IMR-90 (cell line): Measurements from ENCODE around the gene ZDHHC18. TPM values are rescaled to one million over a fixed set of nuclear protein-coding genes. Genes with fewer than 3 reads are reported as not detected.

Experiments used
- ATAC-seq: fragments of 200-7000 bp; cut with Tn5 transposase; 2 replicates; pipeline ENCODE4 v1.9.1; 2020; ENCODE audit warnings: low read depth, mild to moderate bottlenecking, moderate library complexity
- BruUV-seq: library from RNA; stranded (reverse); fragments of 400-500 nt; replicated peaks from 2 replicates; lab custom pipeline; 2021; lab: Mats Ljungman, UMichigan
- CTCF ChIA-PET: fragments of 300-600 bp; formaldehyde crosslinking; extraction: SDS; loops from one replicate; lab custom pipeline; 2021; ENCODE audit warnings: antibody characterized with exemption; lab: Yijun Ruan, JAX
- POLR2A ChIA-PET: fragments of 300-600 bp; sonication (Branson Sonifier 250); formaldehyde crosslinking; loops from one replicate; lab custom pipeline; 2022; ENCODE audit warnings: antibody characterized with exemption; ENCODE audit not compliant: unreplicated experiment; lab: Charles Lee
- DNase-seq: peaks from one replicate; pipeline ENCODE4 v3.0.0; 2013
- H2AFZ ChIP-seq: replicated peaks from 2 replicates; pipeline ENCODE3; 2013; ENCODE audit warnings: low read length, mild to moderate bottlenecking; ENCODE audit not compliant: poor library complexity
- H2AK5ac ChIP-seq: 2 replicates; pipeline ENCODE4 v1.6.1; 2013; ENCODE audit warnings: low read depth, low read length, inconsistent platforms
- H2AK9ac ChIP-seq: replicated peaks from 2 replicates; pipeline ENCODE3; 2013; ENCODE audit warnings: mild to moderate bottlenecking, low read depth, low read length, moderate library complexity; ENCODE audit not compliant: poor library complexity
- H2BK120ac ChIP-seq: 2 replicates; pipeline ENCODE4 v1.6.1; 2013; ENCODE audit warnings: low read depth, low read length, inconsistent platforms
- H2BK15ac ChIP-seq: 3 replicates; pipeline ENCODE4 v1.6.1; 2013; ENCODE audit warnings: low read depth, low read length, inconsistent platforms
- H2BK20ac ChIP-seq: 2 replicates; pipeline ENCODE4 v1.6.1; 2013; ENCODE audit warnings: low read depth, mild to moderate bottlenecking, inconsistent platforms, low read length, moderate library complexity
- H2BK5ac ChIP-seq: 2 replicates; pipeline ENCODE4 v1.6.1; 2013; ENCODE audit warnings: mild to moderate bottlenecking, low read depth, low read length, inconsistent platforms; ENCODE audit not compliant: poor library complexity, severe bottlenecking
- H3K14ac ChIP-seq: replicated peaks from 2 replicates; pipeline ENCODE4 v1.6.1; 2013; ENCODE audit warnings: low read depth, low read length, inconsistent platforms
- H3K18ac ChIP-seq: 2 replicates; pipeline ENCODE4 v1.6.1; 2013; ENCODE audit warnings: low read depth, low read length, control low read depth
- H3K23ac ChIP-seq: 2 replicates; pipeline ENCODE4 v1.6.1; 2013; ENCODE audit warnings: low read depth, low read length, inconsistent platforms
- H3K27ac ChIP-seq: 2 replicates; pipeline ENCODE4 v1.5.1; 2013; ENCODE audit warnings: mild to moderate bottlenecking, control low read depth, low read length; ENCODE audit not compliant: insufficient read depth
- H3K27me3 ChIP-seq: 2 replicates; pipeline ENCODE4 v1.6.1; 2013; ENCODE audit warnings: low read length; ENCODE audit not compliant: control insufficient read depth, insufficient read depth
- H3K36me3 ChIP-seq: 2 replicates; pipeline ENCODE4 v1.6.1; 2013; ENCODE audit warnings: low read length, mixed read lengths; ENCODE audit not compliant: control insufficient read depth, insufficient read depth
- H3K4ac ChIP-seq: 2 replicates; pipeline ENCODE4 v1.6.1; 2013; ENCODE audit warnings: low read depth, low read length, inconsistent platforms
- H3K4me1 ChIP-seq: 2 replicates; pipeline ENCODE4 v1.6.1; 2013; ENCODE audit warnings: low read length, mixed read lengths; ENCODE audit not compliant: control insufficient read depth, insufficient read depth
- H3K4me2 ChIP-seq: 2 replicates; pipeline ENCODE4 v1.6.1; 2013; ENCODE audit warnings: low read depth, mild to moderate bottlenecking, control low read depth, low read length, moderate library complexity
- H3K4me3 ChIP-seq: 2 replicates; pipeline ENCODE4 v1.5.1; 2013; ENCODE audit warnings: low read depth, mild to moderate bottlenecking, control low read depth, low read length, moderate library complexity; ENCODE audit not compliant: insufficient read depth
- H3K56ac ChIP-seq: 2 replicates; pipeline ENCODE4 v1.6.1; 2013; ENCODE audit warnings: low read length, inconsistent platforms; ENCODE audit not compliant: insufficient read depth; ENCODE audit errors: extremely low read depth
- H3K79me1 ChIP-seq, 2 experiments: 2 replicates each; pipeline ENCODE4 v1.6.1; 2013; ENCODE audit warnings: low read length in 2 of 2, inconsistent platforms in 1 of 2, low read depth in 1 of 2
- H3K9ac ChIP-seq: 2 replicates; pipeline ENCODE4 v1.6.1; 2013; ENCODE audit warnings: low read depth, low read length, control low read depth
- H3K9me1 ChIP-seq: 2 replicates; pipeline ENCODE4 v1.6.1; 2013; ENCODE audit warnings: low read length, inconsistent platforms; ENCODE audit not compliant: insufficient read depth
- H3K9me3 ChIP-seq: 2 replicates; pipeline ENCODE4 v1.6.1; 2013; ENCODE audit warnings: low read length; ENCODE audit not compliant: control insufficient read depth, insufficient read depth
- H4K20me1 ChIP-seq: 2 replicates; pipeline ENCODE4 v1.6.1; 2013; ENCODE audit warnings: low read length, inconsistent platforms; ENCODE audit not compliant: insufficient read depth
- H4K5ac ChIP-seq: 2 replicates; pipeline ENCODE4 v1.6.1; 2013; ENCODE audit warnings: mild to moderate bottlenecking, low read depth, low read length, control low read depth
- H4K8ac ChIP-seq, 2 experiments: 2 replicates each; pipeline ENCODE4 v1.6.1; 2013; ENCODE audit warnings: low read depth in 2 of 2, low read length in 2 of 2, control low read depth in 1 of 2, inconsistent platforms in 1 of 2
- H4K91ac ChIP-seq: 2 replicates; pipeline ENCODE4 v1.6.1; 2013; ENCODE audit warnings: low read depth, low read length, inconsistent platforms; ENCODE audit not compliant: insufficient read depth
- BHLHE40 ChIP-seq: fragments of 150-350 bp; IDR thresholded peaks from 2 replicates; pipeline ENCODE4 v1.6.1; 2016; ENCODE audit warnings: mild to moderate bottlenecking, low read depth, low read length
- CEBPB ChIP-seq: IDR thresholded peaks from 2 replicates; pipeline ENCODE4 v1.6.1; 2012; ENCODE audit warnings: low read depth, low read length, improper control_type of control experiment
- MAZ ChIP-seq: IDR thresholded peaks from 2 replicates; pipeline ENCODE4 v1.6.1; 2012; ENCODE audit warnings: low read depth, mild to moderate bottlenecking, low read length, improper control_type of control experiment, moderate library complexity, borderline replicate concordance
- MXI1 ChIP-seq: IDR thresholded peaks from 2 replicates; pipeline ENCODE4 v1.6.1; 2012; ENCODE audit warnings: low read depth, mild to moderate bottlenecking, low read length, moderate library complexity, borderline replicate concordance
- NFE2L2 ChIP-seq: fragments of 150-350 bp; IDR thresholded peaks from 2 replicates; pipeline ENCODE4 v1.6.1; 2016; ENCODE audit warnings: low read depth, mild to moderate bottlenecking, low read length
- POLR2A ChIP-seq: IDR thresholded peaks from 2 replicates; pipeline ENCODE4 v1.6.1; 2012; ENCODE audit warnings: mild to moderate bottlenecking, low read depth, low read length
- RCOR1 ChIP-seq: IDR thresholded peaks from 2 replicates; pipeline ENCODE4 v1.6.1; 2012; ENCODE audit warnings: mild to moderate bottlenecking, low read length, improper control_type of control experiment; ENCODE audit not compliant: insufficient replicate concordance
- RFX5 ChIP-seq: IDR thresholded peaks from 2 replicates; pipeline ENCODE4 v1.8.0; 2012; ENCODE audit warnings: low read depth, mild to moderate bottlenecking, low read length, moderate library complexity
- WGBS, 2 experiments: methylation state at CpG; one replicate each; pipeline versions ENCODE4 v1.1.5 to v1.1.7; 2013; ENCODE audit warnings: missing lambda C conversion rate in 2 of 2; ENCODE audit not compliant: insufficient read length in 1 of 2; ENCODE audit errors: extremely low coverage in 2 of 2; 5-methylcytosine and 5-hydroxymethylcytosine counted together
- dilution Hi-C: fragments of 300-500 bp; cut with HindIII; formaldehyde crosslinking; loops from one replicate; pipeline ENCODE4 v1.14.3; 2018; ENCODE audit warnings: low sequenced_read_pairs; ENCODE audit not compliant: unreplicated experiment
- in situ Hi-C: fragments of 300-500 bp; cut with MboI; formaldehyde crosslinking; loops from 3 replicates; pipeline ENCODE4 v1.14.3; 2019; ENCODE audit warnings: low sequenced_read_pairs, inconsistent platforms, mixed read lengths
- intact Hi-C: fragments of 100-400 bp; cut with micrococcal nuclease; formaldehyde crosslinking; loops from 2 replicates; pipeline ENCODE4 v1.10.0; 2022
- polyA plus RNA-seq, 3 experiments: library from polyadenylated mRNA; depleted of rRNA; stranded (reverse); fragments of >200 nt; gene quantifications; 2 replicates each; pipeline ENCODE4 v1.2.3, GENCODE V29; 2012; ENCODE audit warnings: low replicate concordance in 1 of 3
- total RNA-seq: library from RNA; depleted of rRNA; stranded (reverse); fragments of >200 nt; gene quantifications from 2 replicates; pipeline ENCODE4 v1.2.3, GENCODE V29; 2012

ZDHHC18 gene
- total and polyA plus RNA-seq, 2 of the 4 experiments (the other 2 are of a cell fraction) = 12.5 to 37.0 TPM

DNA sequence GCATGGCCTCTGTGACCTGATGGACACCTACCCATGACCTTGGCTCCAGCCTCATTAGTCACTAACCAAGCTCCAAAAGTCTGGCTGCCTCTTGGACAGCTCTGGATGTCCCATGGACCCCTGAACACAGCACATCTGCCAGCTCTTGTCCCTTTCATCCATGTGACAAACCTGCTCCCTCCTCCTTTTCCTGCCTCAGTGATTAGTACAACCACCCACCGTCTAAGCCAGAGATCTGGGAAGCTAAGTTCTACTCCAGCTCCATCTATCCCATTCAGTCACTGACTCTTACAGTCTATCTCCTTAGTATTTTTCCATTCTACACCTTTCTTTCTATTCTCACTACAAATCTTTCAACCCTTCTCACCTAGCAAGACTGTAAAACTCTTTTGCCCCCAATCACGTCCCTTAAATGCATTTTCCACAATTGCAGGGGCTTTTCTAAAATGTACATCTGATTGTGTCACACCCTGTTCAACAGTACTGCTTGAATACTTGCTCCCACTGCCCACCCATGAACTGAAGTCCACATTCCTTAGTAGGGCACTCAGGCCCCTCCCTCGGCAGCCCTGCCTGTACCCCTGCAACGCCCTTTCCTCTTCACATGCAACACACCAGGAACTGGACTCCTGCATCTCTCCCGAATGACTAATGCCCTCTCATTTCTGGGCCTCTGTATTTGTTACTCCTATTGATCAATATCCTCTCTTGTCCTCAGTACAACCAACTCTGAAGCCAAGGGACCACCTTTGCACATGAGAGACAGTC lies 56.4 kb downstream of the ZDHHC18 start:
- no peak for ATAC-seq
- Histone ChIP-seq H3K9ac (no peak overlapping the region), H4K5ac (no peak overlapping the region), H2BK5ac (no peak overlapping the region), H2BK20ac (no peak overlapping the region), H3K56ac (no peak overlapping the region), H3K4me3 (no peak overlapping the region), H3K14ac (no peak overlapping the region), H4K91ac (no peak overlapping the region), H2BK120ac (no peak overlapping the region), H3K4me1 (no peaks in the 10 kb centered on the region), H3K4ac (no peak overlapping the region), H3K9me1 (no peaks in the 10 kb centered on the region), H3K4me2 (no peak overlapping the region), H4K8ac (no peak overlapping the region), H3K36me3 (peaks cover 61% of the 10 kb centered on the region), H4K20me1 (peaks cover 11% of the 10 kb centered on the region), H3K27me3 (no peaks in the 10 kb centered on the region), H2AK9ac (no peak overlapping the region), H3K79me1 (peaks cover 14 to 39% of the 10 kb centered on the region in 2 experiments; a peak in 3 of 4 replicates), H3K18ac (no peak overlapping the region), H2BK15ac (no peak overlapping the region), H2AK5ac (no peak overlapping the region), H3K27ac (no peak overlapping the region), H2AFZ (no peak overlapping the region), H3K9me3 (no peaks in the 10 kb centered on the region), H3K23ac (no peak overlapping the region)
- ChIA-PET POLR2A (no interaction called here), CTCF (no interaction called here)
- in situ Hi-C loops (no loop called here), intact Hi-C loops (no loop called here), dilution Hi-C loops (no loop called here)
- WGBS, 2 experiments = 94% methylated on average over 4 of the region's 5 CpGs; no CpG with 5 or more reads in 1 of the 2 experiments
- no peak for TF ChIP-seq CEBPB
- no peak for TF ChIP-seq NFE2L2
- no peak for TF ChIP-seq MAZ
- TF ChIP-seq RCOR1 = no peak
- TF ChIP-seq BHLHE40 = no peak
- no peak for TF ChIP-seq MXI1
- TF ChIP-seq POLR2A = no peak
- TF ChIP-seq RFX5 = no peak
- DNase-seq = no peak
- BruUV-seq = no TSS peak
